BE2C (cell line): ENCODE data around the gene DCDC2.

Experiments
- DNase-seq: peaks from one replicate; pipeline ENCODE4 v3.0.0-alpha.2; 2020
- H3K27me3 ChIP-seq: fragments of 250-450 bp; sonication (Bioruptor Pico); 2 replicates; pipeline ENCODE4 v1.5.1; 2020; ENCODE audit warnings: mild to moderate bottlenecking
- H3K36me3 ChIP-seq: fragments of 250-450 bp; sonication (Bioruptor Pico); 2 replicates; pipeline ENCODE4 v1.5.1; 2020; ENCODE audit warnings: mild to moderate bottlenecking
- H3K4me1 ChIP-seq: fragments of 250-450 bp; sonication (Bioruptor Pico); 2 replicates; pipeline ENCODE4 v1.5.1; 2020
- H3K4me3 ChIP-seq: 2 replicates; pipeline ENCODE4 v1.5.1; 2011; ENCODE audit warnings: low read depth, low read length
- H3K9me3 ChIP-seq: fragments of 250-450 bp; sonication (Bioruptor Pico); 2 replicates; pipeline ENCODE4 v1.5.1; 2020
- CTCF ChIP-seq: IDR thresholded peaks from 2 replicates; pipeline ENCODE4 v1.5.1; 2012; ENCODE audit warnings: mild to moderate bottlenecking, low read depth, low read length

Gene DCDC2

DNA sequence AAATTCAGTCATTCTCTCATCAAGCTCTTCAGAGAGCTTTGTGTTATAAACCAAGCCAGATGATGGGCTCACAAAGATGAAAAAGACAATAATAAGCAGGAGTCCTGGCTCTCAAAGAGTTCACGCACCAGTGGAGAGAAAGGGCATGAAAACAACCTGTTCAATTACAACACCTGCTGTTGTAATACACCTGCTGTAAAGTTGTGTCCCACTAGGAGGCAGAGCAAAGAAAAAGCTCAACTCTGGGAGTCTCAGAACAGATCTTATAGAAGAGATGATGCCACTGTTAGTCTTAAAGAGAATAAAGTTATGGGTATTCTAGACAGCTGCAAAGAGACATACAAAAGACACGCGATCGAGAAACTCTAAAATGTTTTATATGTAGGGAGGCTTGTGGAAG lies 100.6 kb downstream of the DCDC2 start:
- DNase-seq: no peak
- Histone ChIP-seq H3K9me3 (no peaks in the 10 kb centered on the region), H3K4me3 (no peak overlapping the region), H3K36me3 (no peaks in the 10 kb centered on the region), H3K27me3 (no peaks in the 10 kb centered on the region), H3K4me1 (no peaks in the 10 kb centered on the region)
- TF ChIP-seq CTCF: peak; percentile 27; the same call in 1 of the 2 replicates

GRCh38 chr6:24255676-24256075 lies 102.2 kb downstream of the DCDC2 start:
- no peak for TF ChIP-seq CTCF
- DNase-seq: no peak
- H3K9me3 ChIP-seq: no peaks in the 10 kb centered on the region
- H3K4me1 ChIP-seq: no peaks in the 10 kb centered on the region
- H3K36me3 ChIP-seq: no peaks in the 10 kb centered on the region
- H3K27me3 ChIP-seq: no peaks in the 10 kb centered on the region
- no peak overlapping the region for H3K4me3 ChIP-seq

- TF ChIP-seq CTCF: no peak
- no peaks in the 10 kb centered on the region for H3K4me1 ChIP-seq
- no peaks in the 10 kb centered on the region for H3K9me3 ChIP-seq
- no peak for DNase-seq
- no peaks in the 10 kb centered on the region for H3K36me3 ChIP-seq
- no peaks in the 10 kb centered on the region for H3K27me3 ChIP-seq
- no peak overlapping the region for H3K4me3 ChIP-seq
Measured at GRCh38 chr6:24253360-24253759, 104.5 kb downstream of the DCDC2 start.

DNA sequence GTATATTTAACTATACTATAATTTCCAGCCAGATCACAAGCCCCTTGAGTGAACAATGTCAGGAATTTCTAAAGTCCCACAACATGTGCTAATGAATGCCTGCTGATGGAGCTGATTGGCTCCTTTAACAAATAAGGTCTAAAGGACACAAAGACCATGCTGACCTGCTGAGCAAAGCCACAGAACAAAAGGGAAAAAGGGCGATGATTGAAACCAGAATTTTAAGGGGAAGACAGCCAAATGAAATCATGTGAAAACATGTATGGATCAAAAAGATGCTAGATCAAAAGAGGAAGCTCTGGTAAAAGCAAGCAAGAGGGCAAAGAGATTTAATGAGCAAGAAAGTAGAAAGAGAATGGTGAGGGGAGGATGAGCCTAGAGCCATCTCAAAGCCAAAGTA lies 105.6 kb downstream of the DCDC2 start:
- Histone ChIP-seq H3K9me3 (no peaks in the 10 kb centered on the region), H3K4me1 (no peaks in the 10 kb centered on the region), H3K27me3 (no peaks in the 10 kb centered on the region), H3K4me3 (no peak overlapping the region), H3K36me3 (no peaks in the 10 kb centered on the region)
- TF ChIP-seq CTCF: no peak
- no peak for DNase-seq

DNA sequence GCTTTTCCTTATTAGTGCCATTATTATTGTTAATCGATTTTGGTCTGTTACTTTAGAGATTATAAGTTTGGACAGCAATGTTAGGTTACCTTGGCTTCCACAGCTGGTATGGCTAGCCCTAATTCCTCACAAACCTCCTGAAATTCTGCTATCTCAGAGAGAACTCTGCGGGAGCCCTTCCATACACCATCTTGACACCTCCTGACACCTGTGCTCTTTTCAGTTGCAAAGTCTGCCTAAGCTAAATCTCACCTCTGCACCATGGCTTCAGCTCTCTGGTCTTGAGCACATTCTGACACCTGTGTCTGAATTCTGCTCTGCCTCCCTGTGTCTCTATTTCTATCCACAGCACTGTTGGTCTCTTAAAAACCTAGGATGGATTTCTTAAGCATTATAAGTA lies 106.5 kb downstream of the DCDC2 start:
- H3K4me3 ChIP-seq: no peak overlapping the region
- no peak for TF ChIP-seq CTCF
- H3K4me1 ChIP-seq: no peaks in the 10 kb centered on the region
- H3K9me3 ChIP-seq: no peaks in the 10 kb centered on the region
- DNase-seq: no peak
- no peaks in the 10 kb centered on the region for H3K36me3 ChIP-seq
- H3K27me3 ChIP-seq: no peaks in the 10 kb centered on the region

GRCh38 chr6:24249926-24250325 lies 107.9 kb downstream of the DCDC2 start:
- no peak for DNase-seq
- no peaks in the 10 kb centered on the region for H3K36me3 ChIP-seq
- no peak overlapping the region for H3K4me3 ChIP-seq
- no peak for TF ChIP-seq CTCF
- H3K9me3 ChIP-seq: no peaks in the 10 kb centered on the region
- no peaks in the 10 kb centered on the region for H3K27me3 ChIP-seq
- no peaks in the 10 kb centered on the region for H3K4me1 ChIP-seq
